MCF 10A (cell line): ENCODE data around the gene HID1. TPM values are rescaled to one million over a fixed set of nuclear protein-coding genes. Genes with fewer than 3 reads are reported as not detected.

Source experiments
- BruUV-seq: library from RNA; stranded (reverse); fragments of 400-500 nt; replicated peaks from 2 replicates; lab custom pipeline; 2021; lab: Mats Ljungman, UMichigan
- CTCF ChIA-PET: fragments of 300-600 bp; sonication (Branson Sonifier 250); formaldehyde crosslinking; extraction: SDS; loops from one replicate; lab custom pipeline; 2021; ENCODE audit warnings: antibody characterized with exemption, inconsistent platforms; lab: Yijun Ruan, JAX
- POLR2A ChIA-PET: fragments of 300-600, 350-650 bp; sonication (Branson Sonifier 250); formaldehyde crosslinking; extraction: SDS; loops from one replicate; lab custom pipeline; 2020; ENCODE audit warnings: antibody characterized with exemption, inconsistent platforms; lab: Yijun Ruan, JAX
- DNase-seq: peaks from one replicate; pipeline ENCODE4 v3.0.0-alpha.2; 2018; ENCODE audit not compliant: unreplicated experiment
- H3K27ac Mint-ChIP-seq: one replicate; pipeline ENCODE4 v1.8.0; 2022; ENCODE audit warnings: mild to moderate bottlenecking, low read depth, mixed read lengths; ENCODE audit not compliant: unreplicated experiment
- H3K27me3 Mint-ChIP-seq: one replicate; pipeline ENCODE4 v1.8.0; 2022; ENCODE audit warnings: mixed read lengths; ENCODE audit not compliant: insufficient read depth, unreplicated experiment
- H3K36me3 Mint-ChIP-seq: one replicate; pipeline ENCODE4 v1.8.0; 2022; ENCODE audit warnings: mild to moderate bottlenecking, moderate library complexity, mixed read lengths; ENCODE audit not compliant: insufficient read depth, unreplicated experiment
- H3K4me1 Mint-ChIP-seq: one replicate; pipeline ENCODE4 v1.8.0; 2022; ENCODE audit warnings: mixed read lengths; ENCODE audit not compliant: insufficient read depth, unreplicated experiment
- H3K4me3 Mint-ChIP-seq: one replicate; pipeline ENCODE4 v1.8.0; 2022; ENCODE audit warnings: mild to moderate bottlenecking, moderate library complexity, mixed read lengths; ENCODE audit not compliant: unreplicated experiment
- H3K9me3 Mint-ChIP-seq: one replicate; pipeline ENCODE4 v1.8.0; 2022; ENCODE audit warnings: mixed read lengths; ENCODE audit not compliant: unreplicated experiment
- CTCF ChIP-seq: fragments of 200-600 bp; IDR thresholded peaks from one replicate; pipeline ENCODE4 v1.8.0; 2022; ENCODE audit warnings: antibody characterized with exemption, mild to moderate bottlenecking; ENCODE audit not compliant: unreplicated experiment
- intact Hi-C: fragments of 100-400 bp; cut with micrococcal nuclease; formaldehyde crosslinking; loops from 2 replicates; pipeline ENCODE4 v1.14.1; 2022
- total RNA-seq: library from RNA; stranded (reverse); gene quantifications from 2 replicates; pipeline ENCODE4 v1.2.3, GENCODE V29; 2022

The HID1 gene
- total RNA-seq, 1 experiment from 2014 or later: 3.2 TPM

- no TSS peak for BruUV-seq
- H3K27me3 Mint-ChIP-seq: peaks cover 21% of the 10 kb centered on the region
- peaks cover 6% of the 10 kb centered on the region for H3K36me3 Mint-ChIP-seq
- intact Hi-C loops: no loop called here
- H3K4me3 Mint-ChIP-seq: no peak within 1 kb of the TSS
- no peaks in the 10 kb centered on the region for H3K4me1 Mint-ChIP-seq
- H3K9me3 Mint-ChIP-seq: no peaks in the 10 kb centered on the region
- DNase-seq: no peak
- H3K27ac Mint-ChIP-seq: no peak within 1 kb of the TSS
- TF ChIP-seq CTCF: no peak
- POLR2A ChIA-PET: no interaction called here
- CTCF ChIA-PET: interaction anchor here (0.5 to 2.3 kb wide), 3 partner anchors 21 to 236 kb away, joined by 3 to 7 read pairs (median 4); no protein-coding TSS in a partner anchor
These were observed 36.7 kb downstream of the HID1 start, which contains the start of gene OTOP3 for GRCh38 chr17:74935585-74936469. Gene OTOP3 (plus strand): TSS chr17:74935898. CDS start chr17:74935922, 24 bp downstream.

- intact Hi-C loops: no loop called here
- ChIA-PET CTCF (interaction anchor here (0.5 to 2.3 kb wide), 4 partner anchors 21 to 237 kb away, joined by 3 to 7 read pairs (median 4); partner anchors contain the start of gene CDR2L), POLR2A (no interaction called here)
- Mint-ChIP-seq H3K4me3 (no peak overlapping the region), H3K27ac (no peak overlapping the region), H3K9me3 (no peaks in the 10 kb centered on the region), H3K27me3 (peaks cover 21% of the 10 kb centered on the region), H3K4me1 (no peaks in the 10 kb centered on the region), H3K36me3 (peaks cover 6% of the 10 kb centered on the region)
- DNase-seq: no peak
- TF ChIP-seq CTCF: no peak
- no TSS peak for BruUV-seq
These were observed 37.5 kb downstream of the HID1 start for GRCh38 chr17:74935048-74935447.

- Mint-ChIP-seq H3K9me3 (no peaks in the 10 kb centered on the region), H3K36me3 (no peaks in the 10 kb centered on the region), H3K4me1 (no peaks in the 10 kb centered on the region), H3K27ac (no peak overlapping the region), H3K4me3 (no peak overlapping the region), H3K27me3 (peaks cover 12% of the 10 kb centered on the region)
- ChIA-PET CTCF (interaction anchor here (0.6 to 0.7 kb wide), 3 partner anchors 20 to 273 kb away, joined by 3 to 4 read pairs (median 3); no protein-coding TSS in a partner anchor), POLR2A (interaction anchor here (1.1 kb wide), 1 partner anchor 111 kb away, joined by 3 read pairs; no protein-coding TSS in a partner anchor)
- intact Hi-C loops: no loop called here
- no peak for DNase-seq
- TF ChIP-seq CTCF: no peak
- no TSS peak for BruUV-seq
These were observed 42.0 kb downstream of the HID1 start for GRCh38 chr17:74930535-74931036.

- H3K4me1 Mint-ChIP-seq: no peaks in the 10 kb centered on the region
These were observed 43.8 kb downstream of the HID1 start for GRCh38 chr17:74928786-74929185.

More at GRCh38 chr17:74928786-74929185, 43.8 kb downstream of the HID1 start:
- POLR2A ChIA-PET: no interaction called here
- BruUV-seq: no TSS peak
- DNase-seq: no peak
- intact Hi-C loops: no loop called here
- no peak for TF ChIP-seq CTCF
- CTCF ChIA-PET: interaction anchor here (1.2 to 11.5 kb wide), 2 partner anchors 30 to 31 kb away, joined by 3 to 233 read pairs; no protein-coding TSS in a partner anchor
- Mint-ChIP-seq H3K27ac (no peak overlapping the region), H3K36me3 (no peaks in the 10 kb centered on the region), H3K27me3 (peaks cover 29% of the 10 kb centered on the region), H3K4me3 (no peak overlapping the region), H3K9me3 (no peaks in the 10 kb centered on the region)
